Measurements from ENCODE around the gene PARVA.

- TF ChIP-seq TAF1 (IDR thresholded peaks at IDR 0.05; ENCODE audit: low read depth, low read length): no peak
- TF ChIP-seq POLR2A (IDR thresholded peaks at IDR 0.05; ENCODE audit: low read depth, low read length): no peak
- TF ChIP-seq POLR2AphosphoS5 (IDR thresholded peaks at IDR 0.05; ENCODE audit: low read depth, low read length): no peak
- no peak for TF ChIP-seq SPI1 (IDR thresholded peaks at IDR 0.05; ENCODE audit: low read depth, low read length)
Measured at GRCh38 chr11:12543596-12544415, 166.4 kb downstream of the PARVA start.

Measured in GM12891 (cell line).